Small intestine (tissue), 7 donors: ENCODE data around the gene SLC4A2. TPM values are rescaled to one million over a fixed set of nuclear protein-coding genes. Genes with fewer than 3 reads are reported as not detected.

Experiments used
- DNase-seq, 2 donors: peaks; one replicate each; pipeline versions ENCODE4 v3.0.0 to v3.0.0-alpha.2; 2013
- FAIRE-seq: peaks from 2 replicates; lab custom pipeline; 2012; peaks lifted over from hg19 to GRCh38; lab: Jason Lieb, UNC
- H3K27ac ChIP-seq, 3 donors: one replicate each; pipeline ENCODE4 v1.5.1; 2013; ENCODE audit warnings: low read length in 2 of 3, mild to moderate bottlenecking in 2 of 3, control low read depth in 1 of 3, inconsistent platforms in 1 of 3, low read depth in 1 of 3, moderate library complexity in 1 of 3
- H3K27me3 ChIP-seq, 3 donors: one replicate each; pipeline ENCODE4 v1.6.1; 2013; ENCODE audit warnings: low read length in 3 of 3, inconsistent platforms in 1 of 3; ENCODE audit not compliant: control insufficient read depth in 3 of 3, insufficient read depth in 3 of 3
- H3K36me3 ChIP-seq, 3 donors: one replicate each; pipeline ENCODE4 v1.6.1; 2013; ENCODE audit warnings: low read length in 3 of 3, inconsistent platforms in 1 of 3, low read depth in 1 of 3, mild to moderate bottlenecking in 1 of 3, moderate library complexity in 1 of 3; ENCODE audit not compliant: control insufficient read depth in 3 of 3, insufficient read depth in 2 of 3
- H3K4me1 ChIP-seq, 3 donors: one replicate each; pipeline ENCODE4 v1.6.1; 2013; ENCODE audit warnings: low read length in 2 of 3, inconsistent platforms in 1 of 3, low read depth in 1 of 3, mild to moderate bottlenecking in 1 of 3, moderate library complexity in 1 of 3; ENCODE audit not compliant: control insufficient read depth in 3 of 3, insufficient read depth in 2 of 3
- H3K4me3 ChIP-seq, 3 donors: one replicate each; pipeline ENCODE4 v1.5.1; 2013; ENCODE audit warnings: low read length in 3 of 3, control low read depth in 1 of 3, inconsistent platforms in 1 of 3, low read depth in 1 of 3, mild to moderate bottlenecking in 1 of 3, moderate library complexity in 1 of 3
- H3K9me3 ChIP-seq, 2 donors: one replicate each; pipeline ENCODE4 v1.6.1; 2013; ENCODE audit warnings: low read depth in 1 of 2, low read length in 1 of 2; ENCODE audit not compliant: control insufficient read depth in 2 of 2, insufficient read depth in 1 of 2
- WGBS, 3 donors: extraction: QIAGEN DNeasy Blood & Tissue Kit; methylation state at CpG; one replicate each; pipeline ENCODE4 v1.1.7; 2013; 5-methylcytosine and 5-hydroxymethylcytosine counted together
- polyA plus RNA-seq, 4 donors: library from polyadenylated mRNA; stranded (reverse) in 3 of 4; unstranded in 1 of 4; fragments of 200-250 nt in 3 of 4; fragments of 120-200 nt in 1 of 4; gene quantifications; one replicate each; pipeline versions ENCODE4 v1.2.1 to v1.2.3, GENCODE V29; 2013
- donor health status: healthy with polysubstance abuse.
- donor health status: control.
- donor health status: control.
- donor health status: Bipolar disorder and iron deficiency.
- donor health status: healthy.

The SLC4A2 gene
- polyA plus RNA-seq, 4 donors: 91.5 to 132 (median 103) TPM

- 80 to 84% (median 83%) methylated on average over 14 of the region's 14 CpGs for WGBS, 3 donors
- Histone ChIP-seq H3K27me3 (no peaks in the 10 kb centered on the region), H3K4me1 (peaks cover 0 to 24% (median 7%) of the 10 kb centered on the region in 3 donors), H3K4me3 (no peak overlapping the region), H3K9me3 (no peaks in the 10 kb centered on the region), H3K27ac (no peak overlapping the region), H3K36me3 (peaks cover 9 to 81% (median 22%) of the 10 kb centered on the region in 3 donors)
- FAIRE-seq: no peak
- DNase-seq: no peak
Measured at GRCh38 chr7:151065516-151065915, 6.1 kb downstream of the SLC4A2 start.

GRCh38 chr7:151066273-151066974 lies 7.0 kb downstream of the SLC4A2 start:
- Histone ChIP-seq H3K4me3 (no peak overlapping the region), H3K27ac (no peak overlapping the region), H3K27me3 (no peaks in the 10 kb centered on the region), H3K36me3 (peaks cover 9 to 90% (median 22%) of the 10 kb centered on the region in 3 donors), H3K9me3 (no peaks in the 10 kb centered on the region), H3K4me1 (peaks cover 0 to 15% (median 0%) of the 10 kb centered on the region in 3 donors)
- WGBS, 3 donors: 90 to 94% (median 94%) methylated on average over 36 to 39 of the region's 39 CpGs
- no peak for FAIRE-seq
- DNase-seq: no peak

DNA sequence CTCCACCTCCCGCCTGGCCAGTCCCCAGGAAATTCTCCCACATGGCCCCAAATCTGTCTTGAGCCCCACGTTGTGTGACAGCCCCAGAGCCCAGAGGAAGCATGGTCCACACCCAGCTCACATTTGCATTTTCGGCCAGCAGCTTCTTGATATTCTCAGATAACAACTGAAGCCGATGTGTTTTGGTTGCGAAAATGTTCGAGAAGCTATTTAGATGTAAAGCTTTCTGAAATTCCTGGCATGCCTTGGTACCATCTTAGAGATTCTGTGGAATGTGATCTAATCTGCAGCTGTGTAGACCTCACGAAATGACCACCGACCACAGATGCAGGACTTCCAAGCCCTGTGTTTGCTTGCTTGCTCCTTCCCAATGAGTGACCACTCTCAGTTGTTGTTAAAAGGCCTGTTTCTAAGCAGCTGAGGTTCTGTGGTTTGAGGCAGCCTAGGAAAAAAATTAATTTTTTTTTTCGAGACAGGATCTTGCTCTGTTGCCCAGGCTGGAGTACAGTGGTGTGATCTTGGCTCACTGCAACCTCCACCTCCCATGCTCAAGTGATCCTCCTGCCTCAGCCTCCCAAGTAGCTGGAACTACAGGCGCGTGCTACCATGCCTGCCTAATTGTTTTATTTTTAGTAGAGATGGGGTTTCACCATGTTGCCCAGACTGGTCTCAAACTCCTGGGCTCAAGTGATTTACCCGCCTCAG lies 8.8 kb downstream of the SLC4A2 start:
- no peaks in the 10 kb centered on the region for H3K27me3 ChIP-seq
- no peak for DNase-seq
- no peak for FAIRE-seq
- H3K4me3 ChIP-seq: no peak overlapping the region
- H3K4me1 ChIP-seq: peaks cover 0 to 7% (median 0%) of the 10 kb centered on the region in 3 donors
- no peak overlapping the region for H3K27ac ChIP-seq
- H3K36me3 ChIP-seq: peaks cover 9 to 98% (median 29%) of the 10 kb centered on the region in 3 donors
- 88 to 96% (median 93%) methylated on average over 12 of the region's 12 CpGs for WGBS, 3 donors
- no peaks in the 10 kb centered on the region for H3K9me3 ChIP-seq

- H3K27ac ChIP-seq: no peak overlapping the region
- H3K9me3 ChIP-seq: no peaks in the 10 kb centered on the region
- 86 to 90% (median 90%) methylated on average over 17 of the region's 17 CpGs for WGBS, 3 donors
- no peak overlapping the region for H3K4me3 ChIP-seq
- no peaks in the 10 kb centered on the region for H3K4me1 ChIP-seq
- peaks cover 10 to 100% (median 25%) of the 10 kb centered on the region in 3 donors for H3K36me3 ChIP-seq
- FAIRE-seq (no peak), DNase-seq (no peak)
- H3K27me3 ChIP-seq: no peaks in the 10 kb centered on the region
Measured at GRCh38 chr7:151069841-151070573, 10.6 kb downstream of the SLC4A2 start.

DNA sequence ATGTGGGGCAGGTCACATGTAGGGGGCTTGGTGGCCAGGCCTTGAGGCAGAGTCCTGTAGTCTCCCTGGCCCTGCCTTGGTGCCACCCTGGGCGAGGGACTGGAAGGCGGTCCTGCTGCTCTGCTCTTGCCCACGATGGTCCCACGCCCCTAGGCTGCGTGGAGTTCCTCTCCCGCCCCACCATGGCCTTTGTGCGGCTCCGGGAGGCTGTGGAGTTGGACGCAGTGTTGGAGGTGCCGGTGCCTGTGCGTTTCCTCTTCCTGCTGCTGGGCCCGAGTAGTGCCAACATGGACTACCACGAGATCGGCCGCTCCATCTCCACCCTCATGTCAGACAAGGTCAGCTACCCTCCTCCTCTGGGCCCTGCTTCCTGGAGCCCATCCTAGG lies 11.2 kb downstream of the SLC4A2 start:
- H3K36me3 ChIP-seq: peaks cover 11 to 100% (median 25%) of the 10 kb centered on the region in 3 donors
- no peak overlapping the region for H3K27ac ChIP-seq
- H3K27me3 ChIP-seq: no peaks in the 10 kb centered on the region
- H3K4me3 ChIP-seq: no peak overlapping the region
- FAIRE-seq (no peak), DNase-seq (no peak)
- H3K4me1 ChIP-seq: no peaks in the 10 kb centered on the region
- H3K9me3 ChIP-seq: no peaks in the 10 kb centered on the region
- WGBS, 3 donors: 91 to 94% (median 94%) methylated on average over 15 of the region's 15 CpGs

- no peaks in the 10 kb centered on the region for H3K27me3 ChIP-seq
- no peak overlapping the region for H3K4me3 ChIP-seq
- DNase-seq: no peak
- H3K36me3 ChIP-seq: peaks cover 16 to 100% (median 22%) of the 10 kb centered on the region in 3 donors
- 93 to 95% (median 93%) methylated on average over 26 to 39 of the region's 39 CpGs for WGBS, 3 donors
- H3K27ac ChIP-seq: no peak overlapping the region
- no peaks in the 10 kb centered on the region for H3K9me3 ChIP-seq
- H3K4me1 ChIP-seq: no peaks in the 10 kb centered on the region
- no peak for FAIRE-seq
Measured at GRCh38 chr7:151071032-151071866, 11.9 kb downstream of the SLC4A2 start.

- no peak overlapping the region for H3K27ac ChIP-seq
- no peaks in the 10 kb centered on the region for H3K27me3 ChIP-seq
- no peak overlapping the region for H3K4me3 ChIP-seq
- peaks cover 0 to 15% (median 0%) of the 10 kb centered on the region in 3 donors for H3K4me1 ChIP-seq
- WGBS, 3 donors: 84 to 89% (median 86%) methylated on average over 17 of the region's 17 CpGs
- H3K36me3 ChIP-seq: peaks cover 9 to 99% (median 20%) of the 10 kb centered on the region in 3 donors
- FAIRE-seq: no peak
- H3K9me3 ChIP-seq: no peaks in the 10 kb centered on the region
- no peak for DNase-seq
Measured at GRCh38 chr7:151073990-151074389, 14.6 kb downstream of the SLC4A2 start.
